H1 (cell line): Measurements from ENCODE around the gene PANX1. TPM values are rescaled to one million over a fixed set of nuclear protein-coding genes. Genes with fewer than 3 reads are reported as not detected.

Experiments used
- CTCF ChIA-PET: fragments of 300-600 bp; sonication (Branson Sonifier 250); formaldehyde crosslinking; loops from one replicate; lab custom pipeline; 2021; ENCODE audit not compliant: partially characterized antibody; lab: Charles Lee
- POLR2A ChIA-PET: fragments of 300-600 bp; sonication (Branson Sonifier 250); formaldehyde crosslinking; loops from one replicate; lab custom pipeline; 2021; ENCODE audit warnings: inconsistent platforms; ENCODE audit not compliant: partially characterized antibody; lab: Charles Lee
- DNase-seq, 2 experiments: peaks; one replicate each; pipeline versions ENCODE4 v3.0.0 to v3.0.0-alpha.2; 2010 to 2022; ENCODE audit warnings: low spot score in 2 of 2, low read depth in 1 of 2, mixed read lengths in 1 of 2
- FAIRE-seq: peaks from 2 replicates; lab custom pipeline; 2011; peaks lifted over from hg19 to GRCh38; lab: Jason Lieb, UNC
- H2AFZ ChIP-seq: 2 replicates; pipeline ENCODE4 v1.8.1; 2012; ENCODE audit warnings: low read length, inconsistent platforms
- H2AK5ac ChIP-seq: 2 replicates; pipeline ENCODE4 v1.6.1; 2013; ENCODE audit warnings: low read depth, low read length
- H2BK120ac ChIP-seq: replicated peaks from 2 replicates; pipeline ENCODE3; 2013; ENCODE audit warnings: low read depth, low read length, inconsistent platforms
- H2BK12ac ChIP-seq: 2 replicates; pipeline ENCODE4 v1.6.1; 2013; ENCODE audit warnings: low read depth, low read length
- H2BK15ac ChIP-seq: 2 replicates; pipeline ENCODE4 v1.6.1; 2013; ENCODE audit warnings: low read length
- H2BK20ac ChIP-seq: 2 replicates; pipeline ENCODE4 v1.6.1; 2013; ENCODE audit warnings: low read length
- H2BK5ac ChIP-seq: 2 replicates; pipeline ENCODE4 v1.6.1; 2013; ENCODE audit warnings: low read depth, low read length
- H3K14ac ChIP-seq: 2 replicates; pipeline ENCODE4 v1.6.1; 2013; ENCODE audit warnings: inconsistent platforms; ENCODE audit not compliant: insufficient read length
- H3K18ac ChIP-seq: 2 replicates; pipeline ENCODE4 v1.6.1; 2013; ENCODE audit warnings: low read length; ENCODE audit errors: extremely low read depth
- H3K23ac ChIP-seq: 2 replicates; pipeline ENCODE4 v1.6.1; 2013; ENCODE audit warnings: inconsistent platforms; ENCODE audit not compliant: insufficient read length
- H3K23me2 ChIP-seq: 2 replicates; pipeline ENCODE4 v1.6.1; 2013; ENCODE audit warnings: low read depth, low read length
- H3K27ac ChIP-seq: 2 replicates; pipeline ENCODE4 v1.6.1; 2011; ENCODE audit warnings: low read depth, low read length, inconsistent platforms
- H3K27me3 ChIP-seq, 4 experiments: replicated peaks in 1 of 4; 1 replicate in 1 of 4; 2 replicates in 3 of 4; pipeline versions ENCODE4 v1.6.1 to v1.8.1; 2011 to 2013; ENCODE audit warnings: low read length in 3 of 4, mild to moderate bottlenecking in 3 of 4, inconsistent platforms in 2 of 4, mixed read lengths in 2 of 4, moderate library complexity in 1 of 4; ENCODE audit not compliant: control insufficient read depth in 3 of 4, insufficient read depth in 3 of 4; ENCODE audit errors: extremely low read depth in 1 of 4
- H3K36me3 ChIP-seq, 4 experiments: 2 replicates each; pipeline versions ENCODE4 v1.6.1 to v1.8.1; 2011 to 2013; ENCODE audit warnings: mild to moderate bottlenecking in 4 of 4, low read length in 3 of 4, moderate library complexity in 2 of 4, control low read depth in 1 of 4, inconsistent platforms in 1 of 4; ENCODE audit not compliant: insufficient read depth in 4 of 4, control insufficient read depth in 2 of 4
- H3K4ac ChIP-seq: replicated peaks from 2 replicates; pipeline ENCODE3; 2013; ENCODE audit warnings: low read length, low read depth, mixed read lengths, inconsistent platforms; ENCODE audit not compliant: insufficient read length
- H3K4me1 ChIP-seq, 4 experiments: replicated peaks in 1 of 4; 1 replicate in 1 of 4; 2 replicates in 3 of 4; pipeline versions ENCODE4 v1.6.1 to v1.8.1; 2011 to 2013; ENCODE audit warnings: low read length in 3 of 4, inconsistent platforms in 2 of 4, mixed read lengths in 1 of 4; ENCODE audit not compliant: insufficient read depth in 4 of 4, control insufficient read depth in 3 of 4
- H3K4me2 ChIP-seq, 2 experiments: 2 replicates each; pipeline versions ENCODE4 v1.6.1 to v1.8.1; 2011 to 2013; ENCODE audit warnings: low read depth in 2 of 2, low read length in 2 of 2, control low read depth in 1 of 2, inconsistent platforms in 1 of 2, mild to moderate bottlenecking in 1 of 2; ENCODE audit not compliant: insufficient read depth in 1 of 2
- H3K4me3 ChIP-seq, 4 experiments: fragments of 200-600, 300-600 bp in 1 of 4; sonication (generic), shearing (Covaris generic), sonication (Bioruptor Twin) in 1 of 4; 2 replicates each; pipeline versions ENCODE4 v1.5.1 to v1.8.1; 2011 to 2016; ENCODE audit warnings: low read length in 4 of 4, low read depth in 3 of 4, control low read depth in 2 of 4, inconsistent platforms in 2 of 4, mild to moderate bottlenecking in 2 of 4, mixed read lengths in 1 of 4, moderate library complexity in 1 of 4; ENCODE audit not compliant: insufficient read depth in 2 of 4; ENCODE audit errors: extremely low read depth in 1 of 4
- H3K56ac ChIP-seq: replicated peaks from 2 replicates; pipeline ENCODE3; 2013; ENCODE audit warnings: low read depth, mild to moderate bottlenecking, mixed read lengths, low read length, inconsistent platforms; ENCODE audit not compliant: insufficient read length
- H3K79me1 ChIP-seq: 2 replicates; pipeline ENCODE4 v1.6.1; 2013; ENCODE audit warnings: low read depth, low read length, control low read depth
- H3K79me2 ChIP-seq, 2 experiments: 2 replicates each; pipeline versions ENCODE4 v1.6.1 to v1.8.1; 2012 to 2013; ENCODE audit warnings: low read length in 2 of 2, mild to moderate bottlenecking in 2 of 2, inconsistent platforms in 1 of 2; ENCODE audit not compliant: insufficient read depth in 2 of 2, control insufficient read depth in 1 of 2
- H3K9ac ChIP-seq, 4 experiments: replicated peaks in 1 of 4; 1 replicate in 1 of 4; 2 replicates in 3 of 4; pipeline versions ENCODE4 v1.6.1 to v1.8.1; 2011 to 2013; ENCODE audit warnings: low read depth in 3 of 4, low read length in 3 of 4, control low read depth in 2 of 4, mild to moderate bottlenecking in 2 of 4, moderate library complexity in 2 of 4, inconsistent platforms in 1 of 4; ENCODE audit errors: extremely low read depth in 1 of 4
- H3K9me3 ChIP-seq, 2 experiments: 2 replicates each; pipeline versions ENCODE4 v1.6.1 to v1.8.1; 2012 to 2013; ENCODE audit warnings: mild to moderate bottlenecking in 2 of 2, moderate library complexity in 2 of 2, control low read depth in 1 of 2, inconsistent platforms in 1 of 2, low read depth in 1 of 2, low read length in 1 of 2, mixed read lengths in 1 of 2; ENCODE audit not compliant: insufficient read depth in 2 of 2
- H4K20me1 ChIP-seq, 2 experiments: replicated peaks in 1 of 2; 2 replicates each; pipeline versions ENCODE3 to v1.8.1; 2011 to 2013; ENCODE audit warnings: inconsistent platforms in 2 of 2, low read length in 2 of 2, mild to moderate bottlenecking in 1 of 2; ENCODE audit not compliant: insufficient read depth in 2 of 2, control insufficient read depth in 1 of 2
- H4K5ac ChIP-seq: 2 replicates; pipeline ENCODE4 v1.6.1; 2013; ENCODE audit warnings: low read length, low read depth, mixed read lengths, inconsistent platforms; ENCODE audit not compliant: insufficient read length
- H4K8ac ChIP-seq: 2 replicates; pipeline ENCODE4 v1.8.0; 2013; ENCODE audit warnings: mild to moderate bottlenecking, moderate library complexity, low read length, inconsistent platforms; ENCODE audit not compliant: insufficient read depth; ENCODE audit errors: extremely low read depth
- H4K91ac ChIP-seq: replicated peaks from 2 replicates; pipeline ENCODE3; 2013; ENCODE audit warnings: low read length, mixed read lengths, inconsistent platforms; ENCODE audit not compliant: insufficient read length
- HDAC2 ChIP-seq, 2 experiments: fragments of 300-600 bp in 1 of 2; sonication (generic) in 1 of 2; IDR thresholded peaks; 2 replicates each; pipeline ENCODE4 v1.6.1; 2011 to 2012; ENCODE audit warnings: low read depth in 2 of 2, low read length in 2 of 2, mild to moderate bottlenecking in 2 of 2, moderate library complexity in 2 of 2, borderline replicate concordance in 1 of 2, inconsistent platforms in 1 of 2
- HDAC6 ChIP-seq: IDR thresholded peaks from one replicate; pipeline ENCODE4 v1.7.1; 2012; ENCODE audit warnings: low read depth, mild to moderate bottlenecking, inconsistent platforms, low read length, moderate library complexity
- JUND ChIP-seq: IDR thresholded peaks from 2 replicates; pipeline ENCODE4 v1.6.1; 2011; ENCODE audit warnings: mild to moderate bottlenecking, improper control_type of control experiment, low read length
- MAFK ChIP-seq: IDR thresholded peaks from 2 replicates; pipeline ENCODE4 v1.6.1; 2012; ENCODE audit warnings: low read depth, mild to moderate bottlenecking, improper control_type of control experiment, low read length
- SP4 ChIP-seq: IDR thresholded peaks from 2 replicates; pipeline ENCODE4 v1.6.1; 2012; ENCODE audit warnings: low read length, inconsistent platforms
- ZNF274 ChIP-seq: IDR thresholded peaks from 2 replicates; pipeline ENCODE4 v1.7.0; 2012; ENCODE audit warnings: low read length, borderline replicate concordance; ENCODE audit errors: extremely low read depth
- polyA plus RNA-seq, 7 experiments: library from polyadenylated mRNA; depleted of rRNA in 3 of 7; stranded (reverse) in 5 of 7; unstranded in 2 of 7; fragments of >200 nt in 5 of 7; fragments of 200-250 nt in 2 of 7; gene quantifications; 1 replicate in 5 of 7; 2 replicates in 1 of 7; 4 replicates in 1 of 7; pipeline versions ENCODE4 v1.2.1 to v1.2.3, GENCODE V29; 2011 to 2013; ENCODE audit warnings: missing spikeins in 2 of 7, mixed read lengths in 2 of 7
- total RNA-seq: library from RNA; stranded (reverse); fragmentation: NEBNext Ultra II Directional; extraction: Animal tissue kit (Norgen Biotek cat#: 25700); gene quantifications from 2 replicates; pipeline ENCODE4 v1.2.1, GENCODE V29; 2021
- TF ChIP-seq, protein P1 (sequence below): IDR thresholded peaks from 2 replicates; pipeline ENCODE4 v1.6.1; 2012; ENCODE audit warnings: inconsistent platforms

PANX1 gene
- total and polyA plus RNA-seq, 2 of the 8 experiments (the other 6 are each of a cell fraction or from before 2014, with no cell fraction given): 15.9 to 35.2 TPM

DNA sequence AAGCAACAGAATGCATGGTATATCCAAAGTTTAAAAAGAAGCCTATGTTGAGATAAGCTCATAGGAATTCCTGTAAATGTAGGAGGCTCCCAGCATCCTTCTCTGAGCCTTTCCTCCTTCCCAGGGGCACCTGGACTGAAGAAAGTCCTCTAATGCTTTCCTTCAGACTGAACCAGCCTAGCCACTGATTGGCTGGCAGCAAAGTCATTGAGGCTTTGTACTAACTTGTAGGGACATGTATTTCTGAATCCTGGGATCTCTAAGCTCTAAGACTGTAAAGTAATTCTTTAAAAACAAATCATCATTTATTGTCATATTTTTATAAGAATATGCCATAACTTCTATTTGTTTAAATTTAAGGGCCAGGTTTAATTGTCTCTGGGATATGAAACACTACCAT lies 23.9 kb upstream of the PANX1 start:
- FAIRE-seq (no peak), DNase-seq (no peak)
- H2BK15ac ChIP-seq: no peak overlapping the region
- H3K9ac ChIP-seq: no peak overlapping the region
- H2BK12ac ChIP-seq: no peak overlapping the region
- H2BK5ac ChIP-seq: no peak overlapping the region
- no peaks in the 10 kb centered on the region for H3K79me2 ChIP-seq
- no peak for TF ChIP-seq JUND
- no peak for TF ChIP-seq ZNF274
- TF ChIP-seq SP4: no peak
- TF ChIP-seq HDAC6: no peak
- no peak for TF ChIP-seq HDAC2 (IDR thresholded peaks at IDR 0.05; ENCODE audit: borderline replicate concordance in 1 of 2, low read depth in 2 of 2, low read length in 2 of 2)
- TF ChIP-seq, protein P1, sequence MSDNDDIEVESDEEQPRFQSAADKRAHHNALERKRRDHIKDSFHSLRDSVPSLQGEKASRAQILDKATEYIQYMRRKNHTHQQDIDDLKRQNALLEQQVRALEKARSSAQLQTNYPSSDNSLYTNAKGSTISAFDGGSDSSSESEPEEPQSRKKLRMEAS: no peak
- no peak for TF ChIP-seq MAFK
- no peaks in the 10 kb centered on the region for H3K79me1 ChIP-seq
- H3K56ac ChIP-seq: no peak overlapping the region
- no peak overlapping the region for H3K4me3 ChIP-seq
- H2BK120ac ChIP-seq: no peak overlapping the region
- H4K20me1 ChIP-seq: no peaks in the 10 kb centered on the region
- H2AK5ac ChIP-seq: no peak overlapping the region
- no peak overlapping the region for H2AFZ ChIP-seq
- H3K36me3 ChIP-seq: peaks cover 0 to 2% (median 0%) of the 10 kb centered on the region in 4 experiments; a peak in 1 of 8 replicates
- H3K27me3 ChIP-seq: no peaks in the 10 kb centered on the region
- peaks cover 0 to 3% (median 0%) of the 10 kb centered on the region in 4 experiments; a peak in 2 of 7 replicates for H3K4me1 ChIP-seq
- H4K5ac ChIP-seq: no peak overlapping the region
- no peak overlapping the region for H4K91ac ChIP-seq
- no peak overlapping the region for H4K8ac ChIP-seq
- no peak overlapping the region for H3K23ac ChIP-seq
- H3K14ac ChIP-seq: no peak overlapping the region
- no peak overlapping the region for H3K4me2 ChIP-seq
- CTCF ChIA-PET: interaction anchor here (1.6 to 2.4 kb wide), 3 partner anchors 15 to 183 kb away, joined by 4 to 6 read pairs (median 5); partner anchors contain the start of gene PANX1
- no peak overlapping the region for H2BK20ac ChIP-seq
- POLR2A ChIA-PET: interaction anchor here (1.1 kb wide), 1 partner anchor 21 kb away, joined by 3 read pairs; no protein-coding TSS in a partner anchor
- H3K23me2 ChIP-seq: no peaks in the 10 kb centered on the region
- H3K9me3 ChIP-seq: peaks cover 7 to 10% of the 10 kb centered on the region in 2 experiments
- no peak overlapping the region for H3K4ac ChIP-seq
- no peak overlapping the region for H3K27ac ChIP-seq
- no peak overlapping the region for H3K18ac ChIP-seq
